Upper lobe of left lung (tissue), 6 donors: ENCODE results near the gene LCE3E. TPM values are rescaled to one million over a fixed set of nuclear protein-coding genes. Genes with fewer than 3 reads are reported as not detected.

ENCODE experiments used
- ATAC-seq, 2 donors: fragments of 200-7000 bp; cut with Tn5 transposase; one replicate each; pipeline ENCODE4 v1.9.1; 2022; ENCODE audit warnings: mild to moderate bottlenecking in 2 of 2, moderate library complexity in 2 of 2; ENCODE audit not compliant: low FRiP score in 2 of 2
- DNase-seq, 2 donors: peaks; one replicate each; pipeline ENCODE4 v3.0.0-alpha.2; 2019 to 2020
- H3K27ac ChIP-seq, 4 donors: fragments of 200-600 bp; sonication (generic); one replicate each; pipeline ENCODE4 v1.5.1; 2016 to 2019
- H3K27me3 ChIP-seq, 4 donors: fragments of 200-600 bp; sonication (generic); one replicate each; pipeline ENCODE4 v1.5.1; 2017 to 2019
- H3K36me3 ChIP-seq, 4 donors: fragments of 200-600 bp; sonication (generic); one replicate each; pipeline ENCODE4 v1.5.1; 2016 to 2019
- H3K4me1 ChIP-seq, 4 donors: fragments of 200-600 bp; sonication (generic); one replicate each; pipeline ENCODE4 v1.5.1; 2018 to 2019
- H3K4me3 ChIP-seq, 4 donors: fragments of 200-600 bp; sonication (generic); one replicate each; pipeline ENCODE4 v1.5.1; 2017 to 2019; ENCODE audit warnings: mild to moderate bottlenecking in 2 of 4, moderate library complexity in 1 of 4
- H3K9me3 ChIP-seq, 4 donors: fragments of 200-600 bp; sonication (generic); one replicate each; pipeline ENCODE4 v1.5.1; 2018 to 2019
- EP300 ChIP-seq, 4 donors: sonication (generic); formaldehyde crosslinking; IDR thresholded peaks; one replicate each; pipeline ENCODE4 v1.5.1; 2017; ENCODE audit warnings: antibody characterized with exemption in 4 of 4, control low read depth in 2 of 4
- POLR2A ChIP-seq, 4 donors: fragments of 450-650 bp; IDR thresholded peaks; one replicate each; pipeline ENCODE4 v1.5.1; 2016 to 2017; ENCODE audit warnings: antibody characterized with exemption in 4 of 4, mild to moderate bottlenecking in 2 of 4
- POLR2AphosphoS5 ChIP-seq, 2 donors: sonication (generic); formaldehyde crosslinking; IDR thresholded peaks; one replicate each; pipeline ENCODE4 v1.5.1; 2017; ENCODE audit warnings: antibody characterized with exemption in 2 of 2
- WGBS, 2 donors: methylation state at CpG; one replicate each; pipeline ENCODE4 v1.1.5; 2017 to 2018; 5-methylcytosine and 5-hydroxymethylcytosine counted together
- small RNA-seq, 4 donors: library from RNA; depleted of rRNA; stranded (forward); fragments of <200 nt; gene quantifications; one replicate each; pipeline ENCODE3, GENCODE V24; 2016
- total RNA-seq, 6 donors: library from RNA; depleted of rRNA in 4 of 6; stranded (reverse); fragments of >200 nt in 4 of 6; gene quantifications; one replicate each; pipeline versions ENCODE4 v1.1.0 to v1.2.1, GENCODE V29; 2016 to 2021
- TF ChIP-seq, protein P1 (sequence below), 6 experiments: fragments of 450-650 bp in 4 of 6; fragments of 200-600 bp in 2 of 6; sonication (generic) in 2 of 6; IDR thresholded peaks; one replicate each; pipeline ENCODE4 v1.5.1; 2016 to 2019; ENCODE audit warnings: antibody characterized with exemption in 6 of 6
- donor health status: DM: no; HTN: no; CAD: no; lungs with moderate emphysema.
- donor health status: DM: no; HTN: yes; CAD: no; lungs with severe emphysema.

LCE3E gene
- total RNA-seq, 6 donors from 2014 or later, result not detected

DNA sequence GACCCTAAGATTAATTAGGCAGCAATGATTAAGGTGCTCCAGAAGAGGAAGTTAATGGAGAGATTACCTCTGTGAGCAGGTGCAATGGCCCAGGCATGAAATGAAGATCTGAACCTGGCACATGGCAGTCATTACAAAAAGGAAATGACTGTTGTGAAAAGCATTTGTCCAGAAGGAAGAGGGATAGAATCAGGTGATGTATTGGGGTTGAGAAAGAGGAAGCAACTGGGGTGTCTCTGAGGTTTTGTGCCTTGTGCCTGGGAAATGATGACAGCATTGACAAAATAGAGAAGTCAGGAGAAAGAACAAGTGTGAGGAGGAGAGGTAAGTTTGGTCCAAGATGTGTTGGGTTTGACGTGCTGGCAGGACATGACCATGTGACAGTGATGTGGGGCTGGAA, 46.7 kb downstream of the LCE3E start:
- H3K27me3 ChIP-seq, result peaks cover 0 to 10% (median 8%) of the 10 kb centered on the region in 4 donors
- no peaks in the 10 kb centered on the region for H3K36me3 ChIP-seq
- no peak overlapping the region for H3K27ac ChIP-seq
- H3K4me1 ChIP-seq, result peaks cover 0 to 9% (median 7%) of the 10 kb centered on the region in 4 donors
- ATAC-seq, result peak in 1 of 2 donors; percentile 19
- H3K9me3 ChIP-seq, result no peaks in the 10 kb centered on the region
- DNase-seq, result no peak
- TF ChIP-seq EP300 (IDR thresholded peaks at IDR 0.05), result no peak
- no peak for TF ChIP-seq POLR2A (IDR thresholded peaks at IDR 0.05)
- TF ChIP-seq POLR2AphosphoS5 (IDR thresholded peaks at IDR 0.05), result no peak
- TF ChIP-seq, protein P1, sequence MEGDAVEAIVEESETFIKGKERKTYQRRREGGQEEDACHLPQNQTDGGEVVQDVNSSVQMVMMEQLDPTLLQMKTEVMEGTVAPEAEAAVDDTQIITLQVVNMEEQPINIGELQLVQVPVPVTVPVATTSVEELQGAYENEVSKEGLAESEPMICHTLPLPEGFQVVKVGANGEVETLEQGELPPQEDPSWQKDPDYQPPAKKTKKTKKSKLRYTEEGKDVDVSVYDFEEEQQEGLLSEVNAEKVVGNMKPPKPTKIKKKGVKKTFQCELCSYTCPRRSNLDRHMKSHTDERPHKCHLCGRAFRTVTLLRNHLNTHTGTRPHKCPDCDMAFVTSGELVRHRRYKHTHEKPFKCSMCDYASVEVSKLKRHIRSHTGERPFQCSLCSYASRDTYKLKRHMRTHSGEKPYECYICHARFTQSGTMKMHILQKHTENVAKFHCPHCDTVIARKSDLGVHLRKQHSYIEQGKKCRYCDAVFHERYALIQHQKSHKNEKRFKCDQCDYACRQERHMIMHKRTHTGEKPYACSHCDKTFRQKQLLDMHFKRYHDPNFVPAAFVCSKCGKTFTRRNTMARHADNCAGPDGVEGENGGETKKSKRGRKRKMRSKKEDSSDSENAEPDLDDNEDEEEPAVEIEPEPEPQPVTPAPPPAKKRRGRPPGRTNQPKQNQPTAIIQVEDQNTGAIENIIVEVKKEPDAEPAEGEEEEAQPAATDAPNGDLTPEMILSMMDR (IDR thresholded peaks at IDR 0.05), result no peak
- 16 to 48% methylated on average over 1 of the region's 1 CpG for WGBS, 2 donors
- no peak overlapping the region for H3K4me3 ChIP-seq

DNA sequence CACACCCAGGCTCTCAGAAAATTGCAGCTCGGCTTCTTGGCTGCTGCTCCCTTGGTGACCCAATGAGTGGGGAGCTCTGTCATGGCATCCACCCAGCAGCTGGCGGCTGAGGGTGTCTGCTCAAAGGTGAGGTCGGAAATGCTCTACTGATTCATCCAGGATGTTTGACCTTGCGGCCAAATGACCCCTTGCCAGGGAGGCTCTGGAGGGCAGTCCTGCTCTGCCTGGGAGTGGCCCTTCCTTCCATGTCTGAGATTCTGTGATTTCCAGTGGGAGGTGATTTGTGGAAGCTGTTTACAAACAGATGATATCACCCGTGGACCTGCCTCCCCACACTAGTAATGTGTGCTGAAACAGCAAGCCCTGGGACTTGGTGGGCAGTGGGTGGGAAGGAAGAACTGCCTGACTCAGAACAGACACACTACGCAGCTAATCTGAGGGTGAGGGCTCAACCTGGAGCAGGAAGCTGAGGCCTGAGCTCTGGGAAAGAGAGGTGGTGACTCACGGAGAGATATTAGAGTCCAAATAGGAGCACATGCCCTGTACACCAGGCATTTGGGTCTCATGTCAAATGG, 49.3 kb downstream of the LCE3E start:
- WGBS, 2 donors, result 60 to 67% methylated on average over 4 to 7 of the region's 7 CpGs
- Histone ChIP-seq H3K4me3 (no peak overlapping the region), H3K4me1 (peaks cover 0 to 9% (median 7%) of the 10 kb centered on the region in 4 donors), H3K27me3 (peaks cover 0 to 15% (median 9%) of the 10 kb centered on the region in 4 donors), H3K9me3 (no peaks in the 10 kb centered on the region), H3K27ac (no peak overlapping the region), H3K36me3 (no peaks in the 10 kb centered on the region)
- DNase-seq (no peak), ATAC-seq (peak in 1 of 2 donors; percentile 16)
- TF ChIP-seq POLR2A (IDR thresholded peaks at IDR 0.05) (no peak), EP300 (IDR thresholded peaks at IDR 0.05) (no peak), POLR2AphosphoS5 (IDR thresholded peaks at IDR 0.05) (no peak)
- TF ChIP-seq, protein P1 (IDR thresholded peaks at IDR 0.05), result no peak

DNA sequence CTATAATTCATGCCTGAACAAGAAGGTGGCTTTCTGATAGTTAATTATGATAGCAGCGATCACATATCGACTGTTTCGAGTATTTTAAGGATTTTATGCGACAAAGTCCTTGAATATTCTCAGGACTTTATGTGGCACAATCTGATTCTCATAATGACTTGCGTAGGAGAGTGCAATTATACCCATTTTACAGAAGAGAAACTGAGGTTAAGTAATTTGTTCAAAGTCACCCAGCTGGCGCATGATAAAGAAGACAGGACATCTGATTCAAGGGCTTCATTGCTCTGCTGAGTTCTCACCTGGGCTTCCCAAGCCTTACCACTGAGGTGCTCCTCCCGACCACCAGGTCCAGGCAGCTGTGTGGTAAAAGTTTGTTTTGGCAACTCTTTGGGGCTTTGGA, 50.5 kb downstream of the LCE3E start:
- H3K9me3 ChIP-seq, result no peaks in the 10 kb centered on the region
- no peaks in the 10 kb centered on the region for H3K36me3 ChIP-seq
- H3K27me3 ChIP-seq, result peaks cover 0 to 15% (median 9%) of the 10 kb centered on the region in 4 donors
- H3K4me3 ChIP-seq, result no peak overlapping the region
- no peak for ATAC-seq
- no peak for DNase-seq
- peaks cover 0 to 9% (median 7%) of the 10 kb centered on the region in 4 donors for H3K4me1 ChIP-seq
- no peak overlapping the region for H3K27ac ChIP-seq
- 67 to 73% methylated on average over 7 of the region's 7 CpGs for WGBS, 2 donors
- TF ChIP-seq POLR2AphosphoS5 (IDR thresholded peaks at IDR 0.05) (no peak), POLR2A (IDR thresholded peaks at IDR 0.05) (no peak), EP300 (IDR thresholded peaks at IDR 0.05) (no peak)
- TF ChIP-seq, protein P1 (IDR thresholded peaks at IDR 0.05), result no peak

Small RNA genes within 50 kb of the gene (small RNA-seq; reads per million reads assigned to genes)
- 0 reads per million in 4 donors for gene LCE3B

Other genes with a start within 250 kb of the LCE3E start
- not detected for gene FLG, start 241.5 kb downstream of the LCE3E start, total RNA-seq
- gene FLG2, start 206.8 kb downstream of the LCE3E start, total RNA-seq, result not detected
- gene CRNN, start 152.5 kb downstream of the LCE3E start, total RNA-seq, result not detected
- gene LCE5A, start 56.0 kb downstream of the LCE3E start, total RNA-seq, result not detected
- gene CRCT1, start 52.3 kb downstream of the LCE3E start, total RNA-seq, result not detected
- not detected for gene LCE3D, start 13.7 kb upstream of the LCE3E start, total RNA-seq
- not detected for gene LCE3C, start 33.5 kb upstream of the LCE3E start, total RNA-seq
- gene LCE3B, start 47.0 kb upstream of the LCE3E start, total RNA-seq, result not detected
- not detected for gene LCE3A, start 56.3 kb upstream of the LCE3E start, total RNA-seq
- not detected for gene LCE2D, start 96.6 kb upstream of the LCE3E start, total RNA-seq
- not detected for gene LCE2C, start 108.5 kb upstream of the LCE3E start, total RNA-seq
- not detected for gene LCE2B, start 119.3 kb upstream of the LCE3E start, total RNA-seq
- not detected for gene LCE2A, start 131.6 kb upstream of the LCE3E start, total RNA-seq
- not detected for gene LCE4A, start 141.4 kb upstream of the LCE3E start, total RNA-seq
- not detected for gene KPRP, start 191.2 kb upstream of the LCE3E start, total RNA-seq
- not detected for gene LCE1F, start 208.4 kb upstream of the LCE3E start, total RNA-seq
- gene LCE1E, start 219.5 kb upstream of the LCE3E start, total RNA-seq, result not detected
- gene LCE1D, start 229.9 kb upstream of the LCE3E start, total RNA-seq, result not detected
- not detected for gene LCE1C, start 239.9 kb upstream of the LCE3E start, total RNA-seq
- gene LCE1B, start 245.2 kb upstream of the LCE3E start, total RNA-seq, result not detected